HepG2 (cell line): ENCODE results near the gene C16orf95. TPM values are rescaled to one million over a fixed set of nuclear protein-coding genes. Genes with fewer than 3 reads are reported as not detected.

Experiments used
- CTCF ChIP-seq: sonication (generic); formaldehyde crosslinking; IDR thresholded peaks from 2 replicates; pipeline ENCODE4 v1.5.0; 2020; ENCODE audit warnings: mild to moderate bottlenecking, missing genetic modification reagents, moderate library complexity
- NAIF1 ChIP-seq: sonication (generic); formaldehyde crosslinking; IDR thresholded peaks from 2 replicates; pipeline ENCODE4 v1.5.0; 2020; ENCODE audit warnings: mild to moderate bottlenecking, missing genetic modification reagents, borderline replicate concordance
- NR3C1 ChIP-seq: sonication (generic); formaldehyde crosslinking; IDR thresholded peaks from 2 replicates; pipeline ENCODE4 v1.4.0; 2020; ENCODE audit warnings: missing genetic modification reagents
- SAP130 ChIP-seq: IDR thresholded peaks from 2 replicates; pipeline ENCODE4 v1.6.1; 2016; ENCODE audit warnings: low read depth
- TAF1 ChIP-seq: sonication (generic); formaldehyde crosslinking; IDR thresholded peaks from 2 replicates; pipeline ENCODE4 v1.4.0; 2020; ENCODE audit warnings: missing genetic modification reagents
- TGIF2 ChIP-seq: IDR thresholded peaks from 2 replicates; pipeline ENCODE4 v1.6.1; 2016; ENCODE audit warnings: control low read depth, missing compliant biosample characterization
- ZNF12 ChIP-seq: sonication (generic); formaldehyde crosslinking; IDR thresholded peaks from 2 replicates; pipeline ENCODE4 v1.5.0; 2020; ENCODE audit warnings: missing genetic modification reagents
- ZNF142 ChIP-seq: sonication (generic); formaldehyde crosslinking; IDR thresholded peaks from 2 replicates; pipeline ENCODE4 v1.4.0; 2020; ENCODE audit warnings: missing genetic modification reagents
- ZNF562 ChIP-seq: sonication (generic); formaldehyde crosslinking; IDR thresholded peaks from 2 replicates; pipeline ENCODE4 v1.8.0; 2022; ENCODE audit warnings: missing genetic modification reagents, borderline replicate concordance
- ZNF569 ChIP-seq: sonication (generic); formaldehyde crosslinking; IDR thresholded peaks from 2 replicates; pipeline ENCODE4 v1.5.0; 2020; ENCODE audit warnings: mild to moderate bottlenecking, missing genetic modification reagents, moderate library complexity, borderline replicate concordance
- ZNF816 ChIP-seq: sonication (generic); formaldehyde crosslinking; IDR thresholded peaks from 2 replicates; pipeline ENCODE4 v1.8.0; 2022; ENCODE audit warnings: missing genetic modification reagents, mild to moderate bottlenecking, borderline replicate concordance
- polyA plus RNA-seq, 8 experiments: library from polyadenylated mRNA; depleted of rRNA in 3 of 8; stranded (reverse) in 7 of 8; unstranded in 1 of 8; fragments of >200 nt; fragmentation: Illumina TruSeq in 4 of 8; extraction: Trizol in 4 of 8; gene quantifications; 2 replicates each; pipeline versions ENCODE4 v1.2.1 to v1.2.3, GENCODE V29; 2011 to 2016; ENCODE audit warnings: low read depth in 4 of 8, missing spikeins in 1 of 8, mixed read lengths in 1 of 8; ENCODE audit not compliant: insufficient read depth in 1 of 8
- total RNA-seq, 5 experiments: library from RNA; depleted of rRNA; stranded (reverse); fragments of >200 nt; fragmentation: Illumina TruSeq; extraction: Trizol; gene quantifications; 2 replicates each; pipeline ENCODE4 v1.2.3, GENCODE V29; 2016; ENCODE audit warnings: low read depth in 1 of 5
- TF ChIP-seq, protein P1 (sequence below): sonication (generic); formaldehyde crosslinking; IDR thresholded peaks from 2 replicates; pipeline ENCODE4 v1.4.0; 2020; ENCODE audit warnings: missing genetic modification reagents, borderline replicate concordance
- TF ChIP-seq, protein P2 (sequence below): sonication (generic); formaldehyde crosslinking; IDR thresholded peaks from 2 replicates; pipeline ENCODE4 v1.4.0; 2020; ENCODE audit warnings: missing genetic modification reagents
- TF ChIP-seq, protein P3 (sequence below): sonication (generic); formaldehyde crosslinking; IDR thresholded peaks from 2 replicates; pipeline ENCODE4 v1.4.0; 2020; ENCODE audit warnings: missing genetic modification reagents, borderline replicate concordance

C16orf95 gene
- total and polyA plus RNA-seq, 2 of the 13 experiments (the other 11 are each of a cell fraction or from before 2014, with no cell fraction given): 2.8 to 8.6 TPM

DNA sequence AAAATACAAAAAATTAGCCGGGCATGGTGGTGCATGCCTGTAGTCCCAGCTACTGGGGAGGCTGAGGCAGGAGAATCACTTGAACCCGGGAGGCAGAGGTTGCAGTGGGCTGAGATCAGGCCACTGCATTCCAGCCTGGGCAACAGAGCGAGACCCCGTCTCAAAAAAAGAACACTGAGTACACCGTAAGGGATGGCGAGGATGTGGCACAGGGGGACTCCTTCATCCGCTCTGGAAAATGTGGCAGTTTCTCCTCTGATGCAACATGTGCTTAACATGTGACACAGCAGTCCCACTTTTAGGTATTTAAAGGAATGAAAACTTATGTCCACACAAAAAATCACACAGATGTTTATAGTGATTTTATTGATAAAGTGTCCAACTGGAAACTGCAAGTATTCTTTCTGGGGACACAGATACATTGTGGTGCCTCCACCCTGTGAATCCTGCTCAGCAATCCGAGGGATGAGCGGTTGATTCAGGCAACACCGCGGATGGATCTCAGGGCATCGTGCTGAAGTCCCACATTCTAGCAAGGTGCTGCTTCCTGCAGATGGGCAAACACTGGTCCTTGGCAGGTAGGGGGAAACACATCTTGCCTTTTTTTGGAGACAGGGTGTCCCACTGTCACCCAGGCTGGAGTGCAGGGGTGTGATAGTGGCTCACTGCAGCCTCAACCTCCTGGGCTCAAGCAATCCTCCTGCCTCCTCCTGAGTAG, 3.5 kb upstream of the C16orf95 start (continued):
- TF ChIP-seq, protein P1, sequence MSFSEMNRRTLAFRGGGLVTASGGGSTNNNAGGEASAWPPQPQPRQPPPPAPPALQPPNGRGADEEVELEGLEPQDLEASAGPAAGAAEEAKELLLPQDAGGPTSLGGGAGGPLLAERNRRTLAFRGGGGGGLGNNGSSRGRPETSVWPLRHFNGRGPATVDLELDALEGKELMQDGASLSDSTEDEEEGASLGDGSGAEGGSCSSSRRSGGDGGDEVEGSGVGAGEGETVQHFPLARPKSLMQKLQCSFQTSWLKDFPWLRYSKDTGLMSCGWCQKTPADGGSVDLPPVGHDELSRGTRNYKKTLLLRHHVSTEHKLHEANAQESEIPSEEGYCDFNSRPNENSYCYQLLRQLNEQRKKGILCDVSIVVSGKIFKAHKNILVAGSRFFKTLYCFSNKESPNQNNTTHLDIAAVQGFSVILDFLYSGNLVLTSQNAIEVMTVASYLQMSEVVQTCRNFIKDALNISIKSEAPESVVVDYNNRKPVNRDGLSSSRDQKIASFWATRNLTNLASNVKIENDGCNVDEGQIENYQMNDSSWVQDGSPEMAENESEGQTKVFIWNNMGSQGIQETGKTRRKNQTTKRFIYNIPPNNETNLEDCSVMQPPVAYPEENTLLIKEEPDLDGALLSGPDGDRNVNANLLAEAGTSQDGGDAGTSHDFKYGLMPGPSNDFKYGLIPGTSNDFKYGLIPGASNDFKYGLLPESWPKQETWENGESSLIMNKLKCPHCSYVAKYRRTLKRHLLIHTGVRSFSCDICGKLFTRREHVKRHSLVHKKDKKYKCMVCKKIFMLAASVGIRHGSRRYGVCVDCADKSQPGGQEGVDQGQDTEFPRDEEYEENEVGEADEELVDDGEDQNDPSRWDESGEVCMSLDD (CRISPR knock-in tag): no peak
- TF ChIP-seq ZNF569 (CRISPR knock-in tag): no peak
- no peak for TF ChIP-seq NR3C1 (CRISPR knock-in tag)
- TF ChIP-seq CTCF: no peak
- TF ChIP-seq, protein P2, sequence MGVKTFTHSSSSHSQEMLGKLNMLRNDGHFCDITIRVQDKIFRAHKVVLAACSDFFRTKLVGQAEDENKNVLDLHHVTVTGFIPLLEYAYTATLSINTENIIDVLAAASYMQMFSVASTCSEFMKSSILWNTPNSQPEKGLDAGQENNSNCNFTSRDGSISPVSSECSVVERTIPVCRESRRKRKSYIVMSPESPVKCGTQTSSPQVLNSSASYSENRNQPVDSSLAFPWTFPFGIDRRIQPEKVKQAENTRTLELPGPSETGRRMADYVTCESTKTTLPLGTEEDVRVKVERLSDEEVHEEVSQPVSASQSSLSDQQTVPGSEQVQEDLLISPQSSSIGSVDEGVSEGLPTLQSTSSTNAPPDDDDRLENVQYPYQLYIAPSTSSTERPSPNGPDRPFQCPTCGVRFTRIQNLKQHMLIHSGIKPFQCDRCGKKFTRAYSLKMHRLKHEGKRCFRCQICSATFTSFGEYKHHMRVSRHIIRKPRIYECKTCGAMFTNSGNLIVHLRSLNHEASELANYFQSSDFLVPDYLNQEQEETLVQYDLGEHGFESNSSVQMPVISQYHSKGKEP (CRISPR knock-in tag): no peak
- TF ChIP-seq SAP130 (CRISPR knock-in tag): no peak
- no peak for TF ChIP-seq ZNF562
- TF ChIP-seq TAF1: no peak
- no peak for TF ChIP-seq ZNF12 (CRISPR knock-in tag)
- TF ChIP-seq NAIF1 (CRISPR knock-in tag): no peak
- TF ChIP-seq, protein P3, sequence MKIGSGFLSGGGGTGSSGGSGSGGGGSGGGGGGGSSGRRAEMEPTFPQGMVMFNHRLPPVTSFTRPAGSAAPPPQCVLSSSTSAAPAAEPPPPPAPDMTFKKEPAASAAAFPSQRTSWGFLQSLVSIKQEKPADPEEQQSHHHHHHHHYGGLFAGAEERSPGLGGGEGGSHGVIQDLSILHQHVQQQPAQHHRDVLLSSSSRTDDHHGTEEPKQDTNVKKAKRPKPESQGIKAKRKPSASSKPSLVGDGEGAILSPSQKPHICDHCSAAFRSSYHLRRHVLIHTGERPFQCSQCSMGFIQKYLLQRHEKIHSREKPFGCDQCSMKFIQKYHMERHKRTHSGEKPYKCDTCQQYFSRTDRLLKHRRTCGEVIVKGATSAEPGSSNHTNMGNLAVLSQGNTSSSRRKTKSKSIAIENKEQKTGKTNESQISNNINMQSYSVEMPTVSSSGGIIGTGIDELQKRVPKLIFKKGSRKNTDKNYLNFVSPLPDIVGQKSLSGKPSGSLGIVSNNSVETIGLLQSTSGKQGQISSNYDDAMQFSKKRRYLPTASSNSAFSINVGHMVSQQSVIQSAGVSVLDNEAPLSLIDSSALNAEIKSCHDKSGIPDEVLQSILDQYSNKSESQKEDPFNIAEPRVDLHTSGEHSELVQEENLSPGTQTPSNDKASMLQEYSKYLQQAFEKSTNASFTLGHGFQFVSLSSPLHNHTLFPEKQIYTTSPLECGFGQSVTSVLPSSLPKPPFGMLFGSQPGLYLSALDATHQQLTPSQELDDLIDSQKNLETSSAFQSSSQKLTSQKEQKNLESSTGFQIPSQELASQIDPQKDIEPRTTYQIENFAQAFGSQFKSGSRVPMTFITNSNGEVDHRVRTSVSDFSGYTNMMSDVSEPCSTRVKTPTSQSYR (CRISPR knock-in tag): no peak
- no peak for TF ChIP-seq TGIF2 (CRISPR knock-in tag)
- no peak for TF ChIP-seq ZNF142 (CRISPR knock-in tag)
- TF ChIP-seq ZNF816: no peak
